HG02884 (cell line): Measurements from ENCODE around the gene CLEC5A.
"Not testable (repeated sequence)": the region's sequence is repeated elsewhere in the genome, so short reads cannot be mapped to it uniquely, and the experiment has no call there.

Experiments
- ATAC-seq: cut with Tn5 transposase; IDR thresholded peaks from one replicate; pipeline ENCODE4 v1.9.1; 2021; ENCODE audit warnings: mild to moderate bottlenecking, moderate library complexity; ENCODE audit not compliant: unreplicated experiment

Gene CLEC5A

DNA sequence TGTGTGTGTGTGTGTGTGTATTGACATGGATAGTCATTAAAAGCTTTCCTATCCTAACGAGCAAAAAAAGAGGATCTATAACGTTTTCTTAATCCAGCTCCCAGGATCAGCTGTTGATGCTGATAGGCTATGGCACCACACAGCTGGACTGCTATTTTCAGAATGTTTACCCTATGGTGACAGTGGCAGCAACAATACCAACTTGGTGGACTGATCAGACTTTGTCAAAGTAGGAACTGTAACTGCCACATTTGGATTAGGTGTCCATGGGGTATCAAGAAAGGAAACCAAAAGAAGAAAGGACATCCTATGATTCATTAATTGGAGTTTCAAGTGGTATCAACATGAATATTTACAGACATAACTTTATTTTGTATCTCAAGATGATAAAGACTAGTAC lies 2.7 kb upstream of the CLEC5A start:
- no peak for ATAC-seq

DNA sequence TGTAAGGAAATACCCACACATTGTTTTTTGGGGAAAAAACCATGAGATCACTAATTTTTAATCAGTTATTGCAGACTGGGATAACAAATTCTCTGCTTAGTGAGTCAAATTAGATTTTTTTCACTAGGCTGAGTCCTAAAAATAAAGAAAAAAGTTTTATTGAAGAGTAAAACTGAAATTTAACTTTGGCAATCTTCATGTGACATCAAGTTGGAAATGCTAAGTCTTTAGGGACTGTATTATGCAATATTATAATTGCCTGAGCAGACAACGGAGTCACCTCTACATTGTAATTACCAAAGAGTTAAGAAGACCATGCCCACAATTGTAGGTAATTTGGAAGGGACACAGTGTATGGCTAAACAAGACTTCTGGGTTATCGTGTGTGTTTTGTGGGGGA lies 2.2 kb upstream of the CLEC5A start:
- no peak for ATAC-seq

DNA sequence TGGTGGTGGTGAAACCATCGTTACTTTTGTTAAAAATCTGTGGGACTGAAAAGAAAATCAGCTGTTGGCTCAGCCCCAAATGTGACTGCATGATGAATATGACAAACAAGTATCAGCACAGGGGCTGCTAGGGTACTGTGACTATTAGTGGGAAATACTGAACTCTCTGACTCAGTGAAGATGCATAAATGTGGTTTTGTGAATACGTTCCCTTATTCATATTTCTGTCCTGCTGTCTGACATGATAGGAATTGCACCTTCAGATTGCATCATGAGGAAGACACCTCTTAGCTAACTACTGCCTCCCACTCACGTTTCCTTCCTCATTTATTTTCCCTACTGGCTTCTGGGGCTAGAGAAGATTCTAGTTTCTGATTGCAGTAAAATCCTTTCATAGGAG lies 1.4 kb downstream of the CLEC5A start:
- no peak for ATAC-seq

DNA sequence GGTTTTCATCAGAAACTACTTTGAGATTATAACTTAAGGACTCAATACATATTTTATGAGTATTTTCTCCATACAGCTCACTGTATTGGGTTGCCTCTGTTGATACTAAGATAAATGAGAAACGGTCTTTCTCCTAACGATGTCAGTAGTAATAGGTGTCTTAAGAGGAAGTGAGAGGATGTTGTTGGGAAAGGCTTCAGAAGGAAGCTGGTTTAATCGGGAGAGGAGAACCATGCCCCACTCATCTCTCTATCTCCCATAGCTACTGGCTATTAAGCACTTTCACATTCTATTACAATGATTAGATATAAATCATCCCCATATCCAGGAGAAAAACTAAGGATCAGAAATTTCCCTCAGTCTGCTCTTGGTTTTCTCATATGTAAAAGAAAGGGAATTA lies 2.0 kb downstream of the CLEC5A start:
- ATAC-seq: no peak

DNA sequence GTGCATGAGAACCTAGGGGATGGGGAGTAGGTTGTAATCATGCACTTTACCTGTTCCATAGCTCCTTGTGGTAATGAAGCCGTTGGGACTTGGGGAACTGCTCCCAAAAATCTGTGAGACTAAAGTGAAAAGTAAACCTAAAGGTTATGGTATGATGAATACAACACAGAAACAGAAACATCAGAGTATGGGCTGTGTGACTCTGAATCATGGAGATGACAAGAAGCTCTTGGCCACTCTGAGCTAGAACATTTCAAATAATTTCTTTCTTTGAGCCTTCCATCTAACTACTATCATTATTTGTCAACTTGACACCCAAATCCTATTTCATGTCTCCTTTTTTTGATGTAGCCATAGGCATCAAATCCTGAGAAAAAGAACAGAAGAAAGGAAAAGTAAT lies 2.9 kb downstream of the CLEC5A start:
- no peak for ATAC-seq

DNA sequence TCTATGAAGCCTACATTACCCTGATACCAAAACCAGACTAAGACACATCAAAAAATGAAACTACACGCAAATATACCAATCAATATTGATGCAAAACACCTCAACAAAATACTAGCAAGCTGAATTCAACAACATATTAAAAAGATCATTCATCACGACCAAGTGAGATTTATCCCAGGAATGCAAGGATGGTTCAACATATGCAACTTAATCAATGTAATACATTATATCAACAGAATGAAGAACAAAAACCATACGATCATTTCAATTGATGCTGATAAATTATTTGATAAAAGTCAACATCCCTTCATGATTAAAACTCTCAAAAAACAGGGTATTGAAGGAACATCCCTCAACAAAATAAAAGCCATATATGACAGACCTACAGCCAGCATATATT lies 5.7 kb downstream of the CLEC5A start:
- no peak for ATAC-seq

DNA sequence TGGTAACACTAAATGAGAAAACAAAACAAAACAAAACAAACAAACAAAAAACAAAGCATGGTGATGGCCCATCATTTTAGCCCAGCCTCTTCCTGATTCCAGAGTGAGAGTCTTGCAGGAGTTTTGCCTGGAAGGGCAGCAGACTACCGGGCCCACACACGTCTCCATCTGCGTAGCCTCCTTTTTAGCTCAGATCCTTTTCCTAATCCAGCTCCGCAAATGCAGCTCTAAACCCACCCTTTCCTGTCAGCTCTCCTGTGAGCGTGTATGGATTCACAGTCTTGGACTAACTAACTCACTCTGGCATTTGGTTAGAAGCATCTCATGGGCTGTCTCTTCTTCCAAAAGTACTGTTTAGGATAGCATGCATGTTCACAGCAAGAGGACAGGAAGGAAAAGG lies 16.6 kb downstream of the CLEC5A start:
- ATAC-seq: no peak

DNA sequence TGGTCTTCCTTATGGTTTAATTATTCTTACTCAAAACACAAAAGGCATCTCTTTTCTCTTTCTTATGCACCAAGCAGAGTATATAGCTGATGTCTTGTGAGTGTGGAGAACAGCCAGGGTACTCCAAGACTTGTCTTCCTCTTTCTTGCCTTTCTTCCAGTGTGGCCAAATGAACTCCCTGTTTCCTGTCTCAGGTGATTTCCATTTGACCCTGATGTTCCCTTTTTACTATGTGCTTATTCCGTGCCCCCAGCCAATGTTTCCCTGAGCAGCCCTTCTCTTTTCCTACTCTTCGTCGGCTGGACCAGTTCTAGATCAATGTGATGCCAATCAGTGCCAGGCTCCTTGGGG lies 18.0 kb downstream of the CLEC5A start:
- ATAC-seq: no peak

DNA sequence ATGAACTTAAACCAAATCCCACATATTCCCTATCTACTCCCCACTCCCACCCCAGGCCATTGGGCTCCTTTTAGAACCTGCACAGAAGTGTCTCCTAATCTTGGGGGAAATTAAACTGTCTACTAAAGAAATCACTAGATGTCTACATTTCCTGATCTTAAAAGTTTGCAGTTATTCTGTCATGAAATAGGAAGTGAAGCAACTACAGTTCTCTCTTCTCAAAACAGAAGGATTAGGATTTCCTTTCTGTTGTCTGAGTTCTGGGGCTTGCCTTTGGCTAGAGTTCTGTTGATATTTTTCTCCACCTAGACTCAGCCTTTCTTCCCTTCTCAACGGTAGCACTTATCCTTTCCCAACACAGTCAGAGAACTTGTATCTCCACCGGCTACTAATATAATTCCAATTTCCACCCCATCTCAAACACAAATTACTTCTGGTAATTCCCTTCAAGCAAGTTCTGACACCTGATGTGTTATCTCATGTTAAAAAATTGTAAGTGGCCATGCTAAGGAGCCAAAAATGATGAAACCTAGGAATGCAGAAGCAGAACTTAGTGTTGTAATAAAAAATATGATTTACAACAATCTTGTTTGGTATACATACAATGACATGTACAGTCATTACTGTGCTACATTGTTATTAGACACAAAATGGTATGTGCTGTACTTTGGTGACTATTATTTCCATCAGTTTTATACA lies 18.5 kb downstream of the CLEC5A start:
- no peak for ATAC-seq

DNA sequence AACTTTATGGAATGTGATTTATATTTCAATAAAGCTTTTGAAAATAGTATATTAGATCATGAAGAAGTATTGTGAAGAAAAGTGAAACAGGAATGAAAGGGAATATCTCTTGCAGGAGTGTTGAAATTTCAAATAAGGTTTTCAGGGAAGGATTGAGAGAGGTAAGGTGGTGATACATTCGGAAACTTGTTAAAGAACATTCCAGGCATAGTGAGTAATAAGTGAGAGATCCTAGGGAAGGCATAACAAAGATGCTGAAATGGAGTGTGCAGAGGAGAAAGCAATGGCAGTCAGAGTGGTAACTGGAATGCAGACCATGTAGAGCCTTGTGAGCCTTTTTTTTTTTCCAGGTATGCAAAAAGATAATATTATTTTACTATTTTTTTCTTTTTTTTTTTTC lies 26.5 kb downstream of the CLEC5A start:
- ATAC-seq: no peak

DNA sequence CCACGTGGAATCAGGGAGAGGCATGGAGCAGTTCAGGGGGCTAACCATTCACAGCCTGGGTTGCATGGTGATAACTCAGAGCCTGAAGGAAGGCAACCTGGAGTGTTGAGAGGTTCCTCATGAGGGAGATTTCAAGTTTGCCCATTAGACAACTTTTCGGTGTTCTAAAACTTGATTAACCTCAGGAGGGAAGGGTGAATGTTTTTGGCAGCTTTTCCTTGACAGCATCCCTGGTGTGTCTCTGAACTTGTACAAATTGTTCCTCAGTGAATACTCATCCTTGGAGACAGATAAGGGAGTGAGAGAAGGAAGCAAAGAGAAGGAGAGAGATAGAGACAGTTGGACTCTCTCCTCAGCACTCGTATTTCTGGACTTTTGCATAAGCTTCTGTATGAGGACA lies 30.7 kb downstream of the CLEC5A start, which contains the start of gene OR9A4:
TSS of gene OR9A4 (plus strand) at position 301 of the 400 bp plus-strand sequence. CDS start 2,477 bp downstream, outside the sequence.
- ATAC-seq: no peak

DNA sequence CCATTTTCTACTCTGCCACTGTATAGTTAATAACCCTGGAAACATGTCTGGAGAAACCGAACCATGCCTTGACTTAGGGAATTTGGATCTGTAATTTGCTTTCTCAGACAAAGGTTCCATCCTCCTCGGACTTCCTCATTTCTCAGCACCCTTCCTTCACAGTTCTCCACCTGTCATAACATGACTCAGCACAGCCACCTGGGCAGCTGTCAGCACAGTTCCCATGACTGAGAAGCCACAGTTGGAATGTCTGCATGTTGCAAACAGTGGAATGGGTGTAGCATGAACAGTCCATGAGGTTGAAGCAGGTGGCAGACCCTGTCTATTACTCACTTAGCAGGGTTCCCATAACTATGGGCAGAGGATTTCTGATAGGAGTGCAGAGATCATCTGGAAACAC lies 31.2 kb downstream of the CLEC5A start:
- peak; percentile 54 for ATAC-seq

DNA sequence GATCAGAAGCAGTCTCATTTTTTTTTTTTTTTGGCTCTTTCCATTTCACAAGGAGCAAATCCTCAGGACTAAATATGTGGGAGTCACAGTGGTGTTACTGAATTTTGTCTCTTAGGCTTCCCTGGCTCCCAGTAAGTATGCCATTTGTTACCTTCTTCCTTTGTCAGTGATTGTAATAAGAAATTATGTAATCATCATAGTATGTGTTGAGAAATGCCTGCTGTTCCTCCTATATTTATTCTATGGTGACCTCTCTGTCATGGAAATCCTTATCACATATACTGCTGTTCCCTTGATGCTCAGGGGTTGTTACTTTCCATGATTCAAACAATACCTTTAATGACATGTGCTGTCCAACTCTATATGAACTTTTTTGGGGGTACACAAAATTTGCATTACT lies 35.4 kb downstream of the CLEC5A start:
- no peak for ATAC-seq

DNA sequence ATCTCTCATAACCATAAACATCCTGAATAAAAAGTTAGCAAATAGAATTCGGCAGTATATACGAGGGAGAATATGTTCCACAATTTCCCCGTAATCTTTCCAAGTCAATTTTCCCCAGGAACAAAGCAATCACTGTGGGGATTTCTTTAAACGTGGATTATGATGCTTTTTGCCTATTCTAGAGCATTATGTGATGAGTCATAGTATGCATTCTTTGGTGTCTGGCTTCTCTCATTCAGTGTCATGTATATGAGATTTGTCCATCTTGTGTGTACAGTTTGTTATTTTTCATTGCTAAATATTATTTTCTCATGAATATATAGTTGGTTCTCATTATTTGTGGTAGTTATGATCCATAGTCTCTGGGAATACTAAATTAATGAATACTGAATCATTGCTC lies 40.5 kb downstream of the CLEC5A start:
- no peak for ATAC-seq

DNA sequence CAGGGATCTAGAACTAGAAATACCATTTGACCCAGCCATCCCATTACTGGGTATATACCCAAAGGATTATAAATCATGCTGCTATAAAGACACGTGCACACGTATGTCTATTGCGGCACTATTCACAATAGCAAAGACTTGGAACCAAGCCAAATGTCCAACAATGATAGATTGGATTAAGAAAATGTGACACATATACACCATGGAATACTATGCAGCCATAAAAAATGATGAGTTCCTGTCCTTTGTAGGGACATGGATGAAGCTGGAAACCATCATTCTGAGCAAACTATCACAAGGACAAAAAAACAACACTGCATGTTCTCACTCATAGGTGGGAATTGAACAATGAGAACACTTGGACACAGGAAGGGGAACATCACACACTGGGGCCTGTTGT lies 47.4 kb downstream of the CLEC5A start:
- not testable (repeated sequence) for ATAC-seq

DNA sequence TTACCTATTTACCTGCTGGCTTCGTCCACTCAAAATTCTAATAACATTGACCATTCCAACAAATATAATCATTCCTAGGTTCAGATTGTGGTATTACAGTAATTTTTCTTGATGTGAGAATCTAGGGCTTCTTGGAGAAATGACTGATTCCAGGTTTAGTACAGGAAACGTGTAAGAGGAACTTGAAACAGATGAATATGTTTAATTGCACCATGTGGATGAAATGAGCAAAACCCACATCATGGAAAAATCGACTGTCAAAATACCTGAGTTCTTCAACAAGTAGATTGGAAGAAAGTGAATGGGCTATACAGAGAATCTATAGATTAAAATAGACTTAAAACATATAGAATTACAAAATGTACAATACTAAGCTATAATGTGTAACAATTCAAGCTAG lies 55.4 kb downstream of the CLEC5A start:
- no peak for ATAC-seq

DNA sequence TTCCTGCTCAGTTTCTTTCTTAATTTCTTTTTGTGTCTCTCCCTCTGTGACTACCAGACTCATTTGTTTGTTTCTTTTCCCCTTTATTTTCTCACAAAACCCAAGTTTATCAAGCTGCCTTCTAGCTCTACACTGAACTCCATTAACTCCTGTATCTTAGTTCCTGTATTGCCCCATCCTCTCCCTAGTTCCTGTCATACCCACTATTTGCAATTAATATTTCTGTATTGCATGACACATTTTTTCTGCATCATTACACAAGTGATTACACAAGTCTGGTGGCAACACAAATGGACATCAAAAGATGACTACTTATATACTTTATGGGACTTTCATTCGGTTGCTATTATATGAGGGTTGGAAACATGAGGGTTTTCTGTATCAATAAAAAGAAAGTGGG lies 57.5 kb downstream of the CLEC5A start:
- no peak for ATAC-seq

DNA sequence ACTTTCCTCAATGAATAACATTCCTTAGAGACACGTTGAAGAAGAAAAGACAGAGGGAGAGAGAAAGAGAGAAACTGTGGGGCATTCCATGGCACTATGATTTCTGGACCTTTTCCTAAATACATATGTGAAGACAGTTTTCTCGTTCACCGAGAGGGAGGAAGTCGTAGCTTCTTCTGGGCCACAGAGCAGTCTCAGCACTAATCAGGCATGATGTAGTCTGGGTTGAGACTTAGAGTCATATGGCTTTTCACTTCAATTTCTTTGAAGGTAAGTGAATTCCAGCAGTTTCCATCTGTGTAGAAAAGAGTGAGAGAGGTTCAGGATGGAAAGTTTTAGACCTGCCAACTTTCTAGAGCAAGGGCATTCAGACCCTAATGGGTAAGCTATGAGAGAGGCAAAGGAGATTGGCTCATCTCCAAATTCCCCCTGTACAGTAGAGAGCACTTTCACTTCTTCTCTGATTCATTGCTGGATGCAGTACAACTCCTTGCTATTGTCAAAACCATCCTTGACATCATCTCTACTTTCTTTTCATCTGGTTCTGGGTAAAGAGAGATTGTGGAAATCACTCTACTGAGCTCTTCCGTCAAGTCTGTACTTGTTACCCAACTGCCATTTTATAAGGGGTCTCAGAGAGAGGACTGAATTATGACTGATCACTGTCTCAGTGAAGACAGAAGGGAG lies 62.1 kb downstream of the CLEC5A start:
- ATAC-seq: peak; percentile 86

DNA sequence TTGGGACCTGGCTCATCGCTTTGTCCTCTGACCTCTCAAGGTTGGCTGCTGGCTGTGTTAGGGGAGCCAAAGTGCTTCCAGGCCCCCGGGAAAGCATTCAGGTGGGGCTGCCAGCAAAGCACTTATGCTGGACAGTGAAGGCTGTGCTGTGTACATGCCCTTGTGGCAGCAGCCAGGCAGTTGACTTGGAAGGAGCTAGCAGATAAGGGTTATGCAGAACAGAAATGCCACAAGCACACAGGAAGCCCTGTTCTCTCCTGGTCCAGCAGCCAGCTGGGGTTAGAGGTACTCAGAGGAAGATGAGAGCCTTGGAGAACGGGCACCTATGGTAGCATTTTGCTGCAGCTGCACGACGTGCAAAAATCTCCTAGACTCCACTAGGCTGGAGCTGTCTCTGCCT lies 65.8 kb downstream of the CLEC5A start:
- no peak for ATAC-seq

DNA sequence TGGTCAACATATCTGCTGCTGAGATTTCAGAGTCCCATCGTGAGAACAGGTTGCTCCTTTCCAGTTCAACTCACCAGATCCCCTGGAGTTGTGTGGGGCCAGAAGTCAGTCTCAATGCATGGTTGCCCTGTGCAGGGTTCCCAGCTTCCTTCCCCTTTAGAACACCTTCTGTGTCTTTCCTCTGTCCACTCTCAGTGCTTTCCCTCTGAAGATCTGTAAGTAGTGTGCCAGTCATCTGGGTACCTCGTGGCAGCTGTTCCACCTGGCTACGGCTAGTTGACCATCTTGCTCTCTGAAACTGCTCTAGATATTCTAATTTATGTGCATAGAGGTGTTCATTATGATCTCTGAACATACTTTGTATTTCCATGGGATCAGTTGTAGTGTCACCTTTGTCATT lies 69.4 kb downstream of the CLEC5A start:
- ATAC-seq: no peak
